Measurements from ENCODE around the gene PLD3.

- TF ChIP-seq, protein P1, sequence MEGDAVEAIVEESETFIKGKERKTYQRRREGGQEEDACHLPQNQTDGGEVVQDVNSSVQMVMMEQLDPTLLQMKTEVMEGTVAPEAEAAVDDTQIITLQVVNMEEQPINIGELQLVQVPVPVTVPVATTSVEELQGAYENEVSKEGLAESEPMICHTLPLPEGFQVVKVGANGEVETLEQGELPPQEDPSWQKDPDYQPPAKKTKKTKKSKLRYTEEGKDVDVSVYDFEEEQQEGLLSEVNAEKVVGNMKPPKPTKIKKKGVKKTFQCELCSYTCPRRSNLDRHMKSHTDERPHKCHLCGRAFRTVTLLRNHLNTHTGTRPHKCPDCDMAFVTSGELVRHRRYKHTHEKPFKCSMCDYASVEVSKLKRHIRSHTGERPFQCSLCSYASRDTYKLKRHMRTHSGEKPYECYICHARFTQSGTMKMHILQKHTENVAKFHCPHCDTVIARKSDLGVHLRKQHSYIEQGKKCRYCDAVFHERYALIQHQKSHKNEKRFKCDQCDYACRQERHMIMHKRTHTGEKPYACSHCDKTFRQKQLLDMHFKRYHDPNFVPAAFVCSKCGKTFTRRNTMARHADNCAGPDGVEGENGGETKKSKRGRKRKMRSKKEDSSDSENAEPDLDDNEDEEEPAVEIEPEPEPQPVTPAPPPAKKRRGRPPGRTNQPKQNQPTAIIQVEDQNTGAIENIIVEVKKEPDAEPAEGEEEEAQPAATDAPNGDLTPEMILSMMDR (conservative IDR thresholded peaks at IDR 0.05) = no peak
- TF ChIP-seq EZH2 (IDR thresholded peaks at IDR 0.05; ENCODE audit: low read depth) = no peak
Measured at GRCh38 chr19:40339018-40339728, 9.3 kb upstream of the PLD3 start.

All from PC-9 (cell line).